Middle frontal gyrus (tissue), 1 donor: Measurements from ENCODE around the gene HOGA1.

Source experiments
- DNase-seq: peaks from one replicate; pipeline ENCODE4 v3.0.0-alpha.2; 2015; ENCODE audit warnings: low spot score; ENCODE audit errors: extremely low spot score

The HOGA1 gene

GRCh38 chr10:97578171-97578844 lies 5.9 kb upstream of the HOGA1 start:
- DNase-seq: no peak

DNA sequence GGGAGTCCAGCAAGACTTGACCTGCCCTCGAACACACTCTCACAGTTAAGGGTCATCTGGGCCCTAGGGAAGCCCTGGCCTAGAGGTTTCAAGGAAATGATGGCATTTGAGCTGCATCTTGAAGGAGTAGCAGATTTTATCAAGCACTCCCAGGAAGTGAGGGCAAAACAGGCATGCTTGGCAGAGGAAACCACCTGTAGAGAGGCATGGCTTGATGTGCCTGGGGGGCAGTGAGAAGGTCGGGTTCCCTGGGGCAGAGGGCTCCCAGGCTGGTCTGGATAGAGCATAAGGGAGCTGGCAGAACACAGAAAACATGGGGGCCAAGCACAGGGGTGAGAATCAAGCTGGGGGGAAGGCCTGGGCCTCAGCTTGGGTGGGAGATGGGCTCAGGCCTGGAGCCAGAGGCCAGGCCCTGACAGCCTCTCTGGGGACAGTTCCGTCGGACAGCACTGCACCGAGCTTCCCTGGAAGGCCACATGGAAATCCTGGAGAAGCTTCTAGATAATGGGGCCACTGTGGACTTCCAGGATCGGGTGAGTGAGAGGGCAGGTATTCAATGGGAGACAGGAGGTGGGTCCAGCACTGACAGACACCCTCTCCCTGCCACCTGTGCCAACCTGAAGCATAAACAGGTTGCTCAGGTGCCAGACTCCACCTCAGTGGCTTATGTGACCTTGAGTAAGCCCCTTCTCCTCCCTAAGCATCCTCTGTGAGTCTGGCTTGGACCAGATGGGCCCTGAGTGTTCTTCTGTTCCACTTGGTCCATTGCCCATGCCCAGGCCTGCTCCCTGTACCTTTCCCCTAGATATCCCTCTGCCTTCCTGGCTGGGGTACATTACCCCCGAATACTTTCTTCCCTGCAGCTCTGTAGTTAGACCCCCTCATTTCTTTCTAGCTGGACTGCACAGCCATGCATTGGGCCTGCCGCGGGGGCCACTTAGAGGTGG lies 3.5 kb upstream of the HOGA1 start:
- DNase-seq: no peak

GRCh38 chr10:97582169-97582568 lies 2.0 kb upstream of the HOGA1 start:
- no peak for DNase-seq

- DNase-seq: no peak
These were observed 713 bp upstream of the HOGA1 start for GRCh38 chr10:97583476-97583875.

- DNase-seq: no peak
These were observed 729 bp downstream of the HOGA1 start for GRCh38 chr10:97584798-97585438.

- DNase-seq: no peak
These were observed 1.2 kb downstream of the HOGA1 start for GRCh38 chr10:97585439-97585811.

DNA sequence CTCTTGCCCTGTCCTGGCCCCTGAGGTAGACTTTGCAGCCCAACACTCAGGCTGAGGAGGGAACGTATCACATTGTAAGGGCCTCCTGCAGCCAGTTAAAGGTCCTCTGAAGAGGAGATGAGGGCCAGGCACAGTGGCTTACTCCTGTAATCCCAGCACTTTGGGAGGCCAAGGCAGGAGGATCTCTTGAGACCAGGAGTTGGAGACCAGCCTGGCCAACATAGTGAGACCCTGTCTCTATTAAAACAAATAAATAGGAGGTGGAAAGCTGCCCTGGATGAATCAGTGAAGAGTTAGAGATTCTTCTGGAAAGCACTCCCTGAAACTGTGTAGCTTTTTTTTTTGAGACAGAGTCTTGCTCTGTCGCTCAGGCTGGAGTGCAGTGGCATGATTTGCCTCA lies 3.0 kb downstream of the HOGA1 start:
- DNase-seq: no peak

- DNase-seq: no peak
These were observed 5.3 kb downstream of the HOGA1 start, which contains the start of gene C10orf62 for GRCh38 chr10:97589479-97589878. Gene C10orf62, plus strand, starts transcription at chr10:97589721. Its CDS starts 177 bp downstream, at chr10:97589898.

- no peak for DNase-seq
These were observed 6.0 kb downstream of the HOGA1 start for GRCh38 chr10:97590082-97590747.

- DNase-seq: no peak
These were observed 6.7 kb downstream of the HOGA1 start for GRCh38 chr10:97590748-97591495.

DNA sequence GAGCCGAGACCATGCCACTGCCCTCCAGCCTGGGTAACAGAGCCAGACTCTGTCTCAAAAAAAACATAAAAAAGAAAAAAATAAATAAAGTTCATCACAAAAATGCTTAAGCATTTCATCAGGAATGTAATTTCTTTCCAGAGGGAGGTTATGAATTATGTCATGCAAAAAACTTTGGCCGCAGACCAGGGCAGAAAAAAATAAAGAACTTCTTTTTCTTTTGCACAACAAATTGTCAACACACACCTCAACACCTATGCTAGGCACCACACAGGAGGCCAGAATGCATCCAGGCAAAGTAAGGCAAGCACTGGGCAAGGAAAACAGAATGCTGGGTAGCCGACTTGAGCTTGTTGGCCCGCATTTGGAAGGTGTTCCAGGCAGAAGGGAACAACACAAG lies 9.2 kb downstream of the HOGA1 start:
- no peak for DNase-seq

DNA sequence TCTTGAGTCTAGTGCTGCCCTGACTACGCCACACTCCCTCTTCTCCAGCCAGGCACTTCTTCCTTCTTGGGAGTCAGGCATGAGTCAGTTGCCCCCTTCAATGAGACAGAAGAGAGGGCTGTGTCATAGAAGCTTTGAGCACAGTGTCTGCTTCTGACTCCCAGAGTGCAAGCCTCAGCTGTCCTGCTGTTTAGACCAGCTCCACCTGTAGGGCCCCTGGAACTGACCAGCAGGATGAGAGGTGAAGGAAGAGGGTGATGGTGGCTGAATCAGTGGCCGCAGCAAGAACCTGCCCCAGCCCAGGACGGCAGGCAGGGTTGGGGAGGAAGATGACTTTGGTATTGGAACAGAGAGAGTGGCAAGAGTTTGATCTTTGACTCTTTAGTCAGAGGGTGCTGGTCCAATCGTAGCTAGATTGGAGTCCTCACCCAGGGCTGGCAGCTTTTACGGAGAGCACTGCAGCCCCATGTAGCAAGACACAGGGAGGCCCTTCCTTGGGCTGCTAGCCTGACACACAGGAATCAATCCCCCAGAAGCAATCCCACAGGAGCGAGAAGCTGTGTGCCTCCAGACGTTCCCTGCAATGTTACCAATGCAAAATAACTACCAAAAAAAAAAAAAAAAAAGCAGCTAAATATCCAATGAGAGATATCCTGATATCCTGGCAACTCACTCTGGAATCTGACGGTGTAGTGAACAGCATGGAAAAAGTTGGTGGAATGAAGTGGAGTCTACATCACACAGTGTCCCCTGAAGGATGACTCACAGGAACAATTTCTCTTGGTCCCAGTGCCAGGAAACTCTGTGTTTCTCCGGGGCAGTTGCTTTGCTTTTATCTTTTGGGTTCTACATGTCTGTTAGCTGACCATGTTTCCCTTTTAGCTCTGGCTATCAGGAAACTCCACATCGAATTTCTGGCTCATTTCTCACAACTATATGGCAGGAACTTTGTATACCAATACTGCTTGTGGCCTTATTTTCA lies 12.2 kb downstream of the HOGA1 start:
- DNase-seq: no peak

GRCh38 chr10:97597778-97598177 lies 13.6 kb downstream of the HOGA1 start:
- DNase-seq: no peak

DNA sequence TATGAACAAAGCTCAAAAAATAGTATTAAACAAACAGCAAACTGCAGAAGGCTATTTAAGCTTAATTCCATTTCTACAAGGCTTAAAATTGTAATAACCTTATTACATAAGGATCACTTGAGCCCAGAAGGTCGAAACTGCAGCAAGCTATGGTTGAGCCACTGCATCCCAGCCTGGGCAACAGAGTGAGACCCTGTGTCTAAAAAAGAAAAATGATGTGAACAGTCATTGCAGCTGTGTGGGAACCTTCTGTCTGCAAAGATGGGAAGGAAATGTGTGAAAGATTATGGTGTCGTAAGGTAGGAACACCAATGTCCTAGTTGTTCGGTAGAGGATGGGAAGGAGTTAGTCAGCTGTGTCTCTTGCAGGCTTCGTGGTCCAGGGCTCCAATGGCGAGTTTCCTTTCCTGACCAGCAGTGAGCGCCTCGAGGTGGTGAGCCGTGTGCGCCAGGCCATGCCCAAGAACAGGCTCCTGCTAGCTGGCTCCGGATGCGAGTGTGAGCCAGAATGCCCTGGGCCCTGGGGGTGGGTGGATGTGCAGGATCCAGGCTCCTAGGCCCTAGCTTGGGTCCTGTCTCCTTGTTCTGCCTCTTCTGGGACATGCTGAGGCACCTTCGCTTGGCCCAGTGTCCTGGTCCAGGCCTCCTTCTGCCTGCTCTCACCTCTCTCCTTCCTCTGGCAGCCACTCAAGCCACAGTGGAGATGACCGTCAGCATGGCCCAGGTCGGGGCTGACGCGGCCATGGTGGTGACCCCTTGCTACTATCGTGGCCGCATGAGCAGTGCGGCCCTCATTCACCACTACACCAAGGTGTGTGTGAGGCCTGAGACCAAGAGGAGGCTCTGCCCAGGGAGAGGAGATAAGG lies 14.4 kb downstream of the HOGA1 start:
- DNase-seq: no peak

DNA sequence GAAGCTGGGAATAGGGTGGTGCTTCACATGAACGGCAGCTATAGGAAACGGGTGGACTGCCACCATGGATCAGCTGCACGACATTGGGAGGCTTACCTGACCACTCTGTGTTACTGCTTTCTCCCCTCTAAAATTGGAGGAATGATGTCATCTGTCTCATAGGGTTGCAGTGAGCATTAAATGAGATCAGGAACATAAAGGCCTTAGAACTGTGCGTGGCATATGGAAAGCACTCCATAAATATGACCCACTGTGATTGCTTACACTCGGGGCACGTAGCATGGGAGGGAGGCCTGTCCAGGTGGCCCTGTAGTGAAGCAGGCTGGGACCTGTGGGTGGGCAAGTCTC lies 15.1 kb downstream of the HOGA1 start:
- DNase-seq: no peak

DNA sequence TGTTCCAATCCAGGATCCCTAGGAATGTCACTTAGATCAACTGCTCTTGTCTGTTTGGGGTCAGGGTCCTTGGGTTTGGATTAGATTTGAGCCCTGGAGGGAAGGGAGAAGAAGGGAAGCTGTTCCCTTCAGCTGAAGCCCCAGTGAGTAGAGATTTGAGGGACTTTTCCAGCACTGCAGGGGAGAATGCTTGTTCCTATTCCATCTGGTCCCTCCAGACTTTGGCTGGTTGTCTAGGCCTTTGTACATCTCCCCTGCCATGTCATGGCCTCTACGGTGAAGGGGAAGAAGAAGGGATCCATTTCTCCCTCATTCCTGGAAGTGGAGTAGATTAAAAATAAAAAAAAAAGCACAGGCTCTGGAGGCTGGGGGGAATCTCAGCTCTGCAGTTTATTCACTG lies 16.4 kb downstream of the HOGA1 start:
- no peak for DNase-seq

DNA sequence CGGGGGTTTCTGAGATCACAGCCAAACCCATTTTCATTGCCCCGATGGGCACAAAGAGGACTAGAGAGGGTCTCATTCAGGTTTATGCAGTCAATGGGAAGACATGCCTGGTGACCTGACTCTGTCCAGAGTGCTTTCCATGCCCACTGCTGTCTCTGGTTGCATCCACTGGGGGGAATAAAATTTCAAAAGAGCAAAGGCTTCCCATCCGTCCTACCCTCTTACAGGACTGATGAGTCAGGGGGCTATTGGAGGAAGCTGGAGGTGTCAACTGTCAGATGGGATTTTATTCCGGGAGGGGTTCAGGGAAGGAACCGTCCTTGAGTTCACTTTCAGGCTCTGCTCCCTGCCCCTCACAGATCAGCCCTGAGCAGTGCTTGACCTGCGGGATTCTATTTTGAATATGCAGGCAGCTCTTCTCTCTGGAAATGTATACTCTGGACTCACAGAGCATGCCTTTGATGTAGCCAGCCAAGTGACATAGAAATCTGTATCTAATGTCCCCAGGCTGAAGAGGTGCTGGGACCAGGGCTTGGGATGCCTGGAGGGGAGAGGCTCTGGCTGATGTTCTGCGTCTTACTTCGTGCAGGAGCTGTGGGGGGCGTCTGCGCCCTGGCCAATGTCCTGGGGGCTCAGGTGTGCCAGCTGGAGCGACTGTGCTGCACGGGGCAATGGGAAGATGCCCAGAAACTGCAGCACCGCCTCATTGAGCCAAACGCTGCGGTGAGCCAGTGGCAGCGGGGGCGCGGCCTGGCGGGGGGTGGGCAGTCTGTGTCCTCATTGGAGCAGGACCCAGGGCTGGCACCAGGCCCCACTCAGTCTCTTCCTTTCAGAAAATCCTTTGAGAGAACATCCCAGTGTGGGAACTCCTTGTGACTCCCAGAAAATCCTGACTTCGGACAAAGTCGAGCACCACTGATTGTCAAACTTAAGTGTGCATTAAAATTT lies 17.4 kb downstream of the HOGA1 start:
- no peak for DNase-seq
